ENCODE measurements around the gene RSPH9.
"Not testable (repeated sequence)": the region's sequence is repeated elsewhere in the genome, so short reads cannot be mapped to it uniquely, and the experiment has no call there.

The RSPH9 gene

GRCh38 chr6:43689421-43689820 lies 44.6 kb downstream of the RSPH9 start:
- DNase-seq: no peak

- no peak for DNase-seq
Measured at GRCh38 chr6:43695215-43695966, 50.6 kb downstream of the RSPH9 start.

DNA sequence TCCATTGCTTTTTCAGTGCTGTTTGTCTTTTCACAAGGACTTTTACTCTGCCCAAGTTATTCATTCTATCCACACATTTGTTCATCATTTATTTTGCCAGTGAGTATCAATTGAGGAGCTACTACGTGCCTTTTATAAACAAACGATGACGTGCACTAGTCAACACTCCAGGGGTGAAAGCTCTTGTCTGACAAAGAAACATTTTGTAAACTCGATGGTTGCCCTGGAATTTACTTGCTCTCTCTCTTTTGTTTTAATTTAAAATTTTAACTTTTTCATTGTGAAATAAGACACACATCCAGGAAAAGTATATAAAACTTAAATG lies 51.1 kb downstream of the RSPH9 start:
- no peak for DNase-seq

GRCh38 chr6:43697421-43697820 lies 52.6 kb downstream of the RSPH9 start:
- no peak for DNase-seq

DNA sequence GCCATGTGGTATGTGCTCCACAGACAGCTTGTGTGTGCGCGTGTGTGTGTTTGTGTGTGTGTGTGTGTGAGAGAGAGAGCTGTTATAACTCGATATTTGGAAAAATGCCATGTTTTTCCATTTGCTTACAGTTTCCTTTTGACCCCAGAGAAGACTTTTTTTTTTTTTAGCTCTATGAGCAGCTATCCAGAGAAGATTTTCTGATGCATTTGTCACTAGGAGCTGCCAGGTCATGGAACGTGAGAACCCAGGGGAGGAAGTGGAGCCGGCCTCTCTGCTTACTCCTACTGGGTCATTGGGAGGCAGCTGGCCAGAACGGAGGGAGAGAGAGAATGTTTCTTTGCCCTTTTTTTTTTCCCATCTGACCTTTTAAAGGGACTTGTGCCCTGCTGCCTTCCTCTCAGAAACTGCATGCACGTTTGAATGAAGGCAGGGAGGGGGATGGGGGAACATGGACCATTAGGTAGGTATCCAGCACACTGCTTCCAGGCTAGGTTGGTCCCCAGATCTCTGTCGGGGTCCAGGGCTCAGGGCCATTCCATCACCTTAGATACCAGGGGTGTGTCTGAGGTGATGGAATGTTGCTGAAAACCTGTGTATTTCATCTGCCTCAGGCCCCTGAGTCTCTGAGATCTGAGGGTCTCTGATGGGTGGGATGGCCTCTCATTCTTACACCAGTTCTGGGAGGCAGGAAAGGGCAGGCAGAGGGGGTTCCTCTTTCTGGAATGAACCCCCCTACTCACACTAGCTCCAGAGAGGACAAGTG lies 53.9 kb downstream of the RSPH9 start:
- no peak for DNase-seq

- no peak for DNase-seq
Measured at GRCh38 chr6:43699564-43700186, 54.8 kb downstream of the RSPH9 start.

GRCh38 chr6:43700939-43701560 lies 56.2 kb downstream of the RSPH9 start:
- not testable (repeated sequence) for DNase-seq

- no peak for DNase-seq
Measured at GRCh38 chr6:43702171-43702533, 57.3 kb downstream of the RSPH9 start.

- peak; percentile 12 for DNase-seq
Measured at GRCh38 chr6:43702534-43703440, 58.0 kb downstream of the RSPH9 start.

GRCh38 chr6:43703512-43704429 lies 58.9 kb downstream of the RSPH9 start:
- no peak for DNase-seq

DNA sequence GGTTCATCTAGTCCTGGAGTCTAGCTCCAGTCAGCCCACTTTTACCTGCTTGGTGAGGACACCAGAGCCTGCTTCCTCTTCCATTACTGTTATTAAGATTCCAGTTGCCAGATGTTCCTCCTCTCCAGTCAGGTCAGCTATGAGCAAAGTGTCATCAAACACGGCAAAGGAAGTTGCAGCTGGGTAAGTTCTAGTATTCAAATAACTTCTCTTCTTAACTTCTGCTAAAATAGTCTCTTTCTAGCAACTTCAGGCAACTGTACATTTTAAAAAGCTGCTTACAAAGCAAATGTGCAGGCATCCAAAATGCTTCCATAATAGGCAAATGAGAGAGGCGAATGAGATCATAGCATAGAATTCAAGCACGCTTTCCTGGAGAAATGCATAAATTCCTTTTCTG lies 61.2 kb downstream of the RSPH9 start:
- no peak for DNase-seq

- no peak for DNase-seq
Measured at GRCh38 chr6:43706788-43707187, 62.0 kb downstream of the RSPH9 start.

DNA sequence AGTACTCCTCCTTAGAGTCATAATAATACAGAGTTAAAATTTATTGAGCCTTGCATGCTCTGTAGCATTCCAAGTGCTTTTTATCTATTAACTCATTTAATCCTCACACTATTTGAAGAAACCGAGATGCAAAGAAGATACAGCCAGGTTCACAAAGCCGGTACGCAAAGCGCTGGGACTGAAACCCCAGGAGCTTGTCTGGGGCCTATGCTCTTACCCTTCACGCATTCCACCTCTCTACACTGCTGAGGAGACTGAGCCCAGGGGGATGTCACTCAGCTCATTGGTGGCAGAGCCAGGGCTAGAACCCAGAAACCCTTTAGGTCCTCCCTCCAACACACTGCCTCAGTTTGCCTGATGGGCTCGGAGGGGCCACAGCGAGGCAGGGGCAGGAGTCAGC lies 62.4 kb downstream of the RSPH9 start:
- no peak for DNase-seq

- DNase-seq: no peak
Measured at GRCh38 chr6:43707767-43708166, 62.9 kb downstream of the RSPH9 start.

DNA sequence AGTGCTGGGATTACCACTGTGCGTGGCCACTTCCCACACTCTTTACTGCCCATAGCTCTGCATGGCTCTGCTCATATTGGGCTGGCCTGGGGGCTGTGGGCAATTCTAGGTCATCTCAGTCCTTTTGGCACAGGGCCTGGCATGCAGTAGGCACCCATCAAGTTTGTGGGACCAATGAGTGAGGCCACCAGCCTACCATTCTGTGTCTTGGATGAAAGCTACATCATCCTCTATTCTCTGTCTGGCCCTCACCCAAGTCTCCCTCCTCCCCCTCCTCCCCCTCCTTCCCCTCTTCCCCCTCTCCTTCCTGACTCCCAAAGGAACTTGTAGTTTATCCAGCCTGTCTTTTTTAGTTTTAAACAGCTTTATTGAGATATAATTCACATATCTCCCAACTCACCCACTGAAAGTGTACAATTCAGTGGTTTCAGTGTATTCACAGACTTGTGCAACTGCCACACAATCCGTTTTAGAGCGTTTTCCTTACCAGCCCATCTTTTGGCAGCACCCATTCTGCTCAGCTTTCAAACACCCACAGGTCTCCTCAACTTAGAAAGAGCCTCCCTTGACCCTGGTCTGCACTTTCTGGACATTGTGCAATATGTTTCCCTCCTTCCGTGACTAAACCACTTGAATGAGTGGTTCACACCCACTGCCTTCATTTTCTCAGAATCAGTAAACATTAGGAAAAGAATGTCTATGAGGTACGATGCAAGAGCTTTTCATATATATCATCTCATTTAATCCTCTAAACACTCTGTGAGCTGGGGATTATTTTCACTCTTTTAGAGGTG lies 64.2 kb downstream of the RSPH9 start:
- no peak for DNase-seq

GRCh38 chr6:43709654-43710303 lies 64.9 kb downstream of the RSPH9 start:
- no peak for DNase-seq

GRCh38 chr6:43710576-43710975 lies 65.7 kb downstream of the RSPH9 start:
- no peak for DNase-seq

- no peak for DNase-seq
Measured at GRCh38 chr6:43712579-43712978, 67.7 kb downstream of the RSPH9 start.

GRCh38 chr6:43713643-43714310 lies 68.9 kb downstream of the RSPH9 start:
- DNase-seq: no peak
